Prostate gland (tissue), 2 donors: ENCODE data around the gene JAK1.

Experiments
- CTCF ChIP-seq, 4 experiments: fragments of 200-600 bp in 2 of 4; fragments of 450-650 bp in 2 of 4; sonication (generic) in 2 of 4; IDR thresholded peaks; 1 replicate in 3 of 4; 2 replicates in 1 of 4; pipeline ENCODE4 v1.5.1; 2016 to 2019; ENCODE audit warnings: antibody characterized with exemption in 4 of 4, mild to moderate bottlenecking in 2 of 4, moderate library complexity in 2 of 4
- POLR2A ChIP-seq: fragments of 450-650 bp; IDR thresholded peaks from one replicate; pipeline ENCODE4 v1.6.1; 2016; ENCODE audit warnings: antibody characterized with exemption, mild to moderate bottlenecking

- TF ChIP-seq POLR2A (no peak), CTCF (IDR thresholded peaks at IDR 0.05) (no peak)
These were observed 32.1 kb downstream of the JAK1 start for GRCh38 chr1:64934115-64934877.
